SK-N-SH treated with all-trans-retinoic acid at 6 μM for 48 hours (cell line): ENCODE results near the gene PALLD.

ENCODE experiments used
- ATAC-seq: fragments of 200-7000 bp; cut with Tn5 transposase; 3 replicates; pipeline ENCODE4 v1.9.1; 2020; ENCODE audit warnings: mild to moderate bottlenecking, moderate library complexity
- BACH2 ChIP-seq: fragments of 250-450 bp; sonication (Bioruptor Pico); IDR thresholded peaks from 2 replicates; pipeline ENCODE4 v1.9.0; 2021; ENCODE audit warnings: mild to moderate bottlenecking, borderline replicate concordance
- CSDC2 ChIP-seq: fragments of 250-450 bp; sonication (Bioruptor Pico); IDR thresholded peaks from 2 replicates; pipeline ENCODE4 v1.5.0; 2020; ENCODE audit warnings: mild to moderate bottlenecking, moderate library complexity
- ESRRG ChIP-seq: fragments of 250-450 bp; sonication (Bioruptor Pico); IDR thresholded peaks from 2 replicates; pipeline ENCODE4 v1.6.1; 2021; ENCODE audit warnings: mild to moderate bottlenecking
- GLIS3 ChIP-seq: fragments of 250-450 bp; sonication (Bioruptor Pico); IDR thresholded peaks from 2 replicates; pipeline ENCODE4 v1.5.0; 2020; ENCODE audit warnings: mild to moderate bottlenecking, moderate library complexity
- ISL1 ChIP-seq: fragments of 250-450 bp; sonication (Bioruptor Pico); IDR thresholded peaks from 2 replicates; pipeline ENCODE4 v2.1.2; 2022; ENCODE audit warnings: mild to moderate bottlenecking, moderate library complexity
- OSR1 ChIP-seq: fragments of 250-450 bp; sonication (Bioruptor Pico); IDR thresholded peaks from 2 replicates; pipeline ENCODE4 v1.8.0; 2022; ENCODE audit warnings: moderate library complexity, mild to moderate bottlenecking, inconsistent platforms
- RARB ChIP-seq: fragments of 250-450 bp; sonication (Bioruptor Pico); IDR thresholded peaks from 2 replicates; pipeline ENCODE4 v1.8.0; 2021; ENCODE audit warnings: mild to moderate bottlenecking, moderate library complexity
- SNAI2 ChIP-seq: fragments of 250-450 bp; sonication (Bioruptor Pico); IDR thresholded peaks from 2 replicates; pipeline ENCODE4 v1.5.0; 2020; ENCODE audit warnings: mild to moderate bottlenecking, moderate library complexity
- TCF4 ChIP-seq: fragments of 250-450 bp; sonication (Bioruptor Pico); IDR thresholded peaks from 2 replicates; pipeline ENCODE4 v1.8.0; 2021; ENCODE audit warnings: mild to moderate bottlenecking, moderate library complexity, borderline replicate concordance
- TOX ChIP-seq: fragments of 250-450 bp; sonication (Bioruptor Pico); IDR thresholded peaks from 2 replicates; pipeline ENCODE4 v1.8.0; 2021; ENCODE audit warnings: mild to moderate bottlenecking, moderate library complexity, borderline replicate concordance
- ZC3H10 ChIP-seq: fragments of 250-450 bp; sonication (Bioruptor Pico); IDR thresholded peaks from 2 replicates; pipeline ENCODE4 v1.5.1; 2021; ENCODE audit warnings: mild to moderate bottlenecking, moderate library complexity
- ZFP3 ChIP-seq: fragments of 250-450 bp; sonication (Bioruptor Pico); IDR thresholded peaks from 2 replicates; pipeline ENCODE4 v1.5.0; 2020; ENCODE audit warnings: mild to moderate bottlenecking, moderate library complexity
- ZFP30 ChIP-seq: fragments of 450-650 bp; formaldehyde crosslinking; IDR thresholded peaks from 2 replicates; pipeline ENCODE4 v1.5.0; 2022; ENCODE audit warnings: mild to moderate bottlenecking, moderate library complexity
- ZNF70 ChIP-seq: fragments of 450-650 bp; formaldehyde crosslinking; IDR thresholded peaks from 2 replicates; pipeline ENCODE4 v1.5.0; 2020; ENCODE audit warnings: mild to moderate bottlenecking, moderate library complexity
- ZNF8 ChIP-seq: fragments of 450-650 bp; formaldehyde crosslinking; IDR thresholded peaks from 2 replicates; pipeline ENCODE4 v1.5.0; 2020; ENCODE audit warnings: mild to moderate bottlenecking, moderate library complexity
- TF ChIP-seq, protein P1 (sequence below): fragments of 250-450 bp; sonication (Bioruptor Pico); IDR thresholded peaks from 2 replicates; pipeline ENCODE4 v1.5.0; 2020; ENCODE audit warnings: mild to moderate bottlenecking, moderate library complexity
- TF ChIP-seq, protein P2 (sequence below): fragments of 250-450 bp; sonication (Bioruptor Pico); IDR thresholded peaks from 2 replicates; pipeline ENCODE4 v1.8.0; 2021; ENCODE audit warnings: low read depth, mild to moderate bottlenecking, moderate library complexity, borderline replicate concordance
- TF ChIP-seq, protein P3 (sequence below): fragments of 250-450 bp; sonication (Bioruptor Pico); IDR thresholded peaks from 2 replicates; pipeline ENCODE4 v1.5.1; 2021; ENCODE audit warnings: mild to moderate bottlenecking, moderate library complexity
- TF ChIP-seq, protein P4 (sequence below): fragments of 250-450 bp; sonication (Bioruptor Pico); IDR thresholded peaks from 2 replicates; pipeline ENCODE4 v1.5.1; 2020; ENCODE audit warnings: low read depth, mild to moderate bottlenecking, moderate library complexity

The PALLD gene

DNA sequence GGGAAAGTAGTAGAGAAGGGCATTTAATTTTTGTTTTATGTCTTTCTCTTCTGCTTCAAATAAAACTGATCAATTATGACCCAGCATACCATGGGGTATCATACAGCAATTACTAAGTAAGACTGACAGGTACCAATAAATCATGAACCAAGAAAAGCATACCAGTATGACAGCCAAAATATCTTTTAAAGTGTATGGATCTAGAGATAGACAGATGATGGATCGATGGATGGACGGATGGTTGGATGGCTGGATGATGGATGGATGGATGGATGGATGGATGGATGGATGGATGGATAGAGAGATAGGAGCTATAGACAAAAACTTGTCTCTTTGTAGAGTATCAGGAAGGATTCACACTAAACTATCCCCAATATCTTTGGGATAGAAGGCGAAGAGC is 18.0 kb upstream of the PALLD start:
- no peak for ATAC-seq
- TF ChIP-seq CSDC2 (CRISPR knock-in tag) (no peak), BACH2 (no peak), RARB (CRISPR knock-in tag) (no peak), ZNF70 (CRISPR knock-in tag) (no peak), OSR1 (CRISPR knock-in tag) (no peak), ESRRG (no peak), ZFP3 (CRISPR knock-in tag) (no peak), ZFP30 (no peak), ZNF8 (CRISPR knock-in tag) (no peak), TOX (CRISPR knock-in tag) (no peak), SNAI2 (CRISPR knock-in tag) (no peak), ZC3H10 (CRISPR knock-in tag) (no peak), GLIS3 (CRISPR knock-in tag) (no peak)
- TF ChIP-seq, protein P1, sequence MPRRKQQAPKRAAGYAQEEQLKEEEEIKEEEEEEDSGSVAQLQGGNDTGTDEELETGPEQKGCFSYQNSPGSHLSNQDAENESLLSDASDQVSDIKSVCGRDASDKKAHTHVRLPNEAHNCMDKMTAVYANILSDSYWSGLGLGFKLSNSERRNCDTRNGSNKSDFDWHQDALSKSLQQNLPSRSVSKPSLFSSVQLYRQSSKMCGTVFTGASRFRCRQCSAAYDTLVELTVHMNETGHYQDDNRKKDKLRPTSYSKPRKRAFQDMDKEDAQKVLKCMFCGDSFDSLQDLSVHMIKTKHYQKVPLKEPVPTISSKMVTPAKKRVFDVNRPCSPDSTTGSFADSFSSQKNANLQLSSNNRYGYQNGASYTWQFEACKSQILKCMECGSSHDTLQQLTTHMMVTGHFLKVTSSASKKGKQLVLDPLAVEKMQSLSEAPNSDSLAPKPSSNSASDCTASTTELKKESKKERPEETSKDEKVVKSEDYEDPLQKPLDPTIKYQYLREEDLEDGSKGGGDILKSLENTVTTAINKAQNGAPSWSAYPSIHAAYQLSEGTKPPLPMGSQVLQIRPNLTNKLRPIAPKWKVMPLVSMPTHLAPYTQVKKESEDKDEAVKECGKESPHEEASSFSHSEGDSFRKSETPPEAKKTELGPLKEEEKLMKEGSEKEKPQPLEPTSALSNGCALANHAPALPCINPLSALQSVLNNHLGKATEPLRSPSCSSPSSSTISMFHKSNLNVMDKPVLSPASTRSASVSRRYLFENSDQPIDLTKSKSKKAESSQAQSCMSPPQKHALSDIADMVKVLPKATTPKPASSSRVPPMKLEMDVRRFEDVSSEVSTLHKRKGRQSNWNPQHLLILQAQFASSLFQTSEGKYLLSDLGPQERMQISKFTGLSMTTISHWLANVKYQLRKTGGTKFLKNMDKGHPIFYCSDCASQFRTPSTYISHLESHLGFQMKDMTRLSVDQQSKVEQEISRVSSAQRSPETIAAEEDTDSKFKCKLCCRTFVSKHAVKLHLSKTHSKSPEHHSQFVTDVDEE (CRISPR knock-in tag) = no peak
- TF ChIP-seq, protein P2, sequence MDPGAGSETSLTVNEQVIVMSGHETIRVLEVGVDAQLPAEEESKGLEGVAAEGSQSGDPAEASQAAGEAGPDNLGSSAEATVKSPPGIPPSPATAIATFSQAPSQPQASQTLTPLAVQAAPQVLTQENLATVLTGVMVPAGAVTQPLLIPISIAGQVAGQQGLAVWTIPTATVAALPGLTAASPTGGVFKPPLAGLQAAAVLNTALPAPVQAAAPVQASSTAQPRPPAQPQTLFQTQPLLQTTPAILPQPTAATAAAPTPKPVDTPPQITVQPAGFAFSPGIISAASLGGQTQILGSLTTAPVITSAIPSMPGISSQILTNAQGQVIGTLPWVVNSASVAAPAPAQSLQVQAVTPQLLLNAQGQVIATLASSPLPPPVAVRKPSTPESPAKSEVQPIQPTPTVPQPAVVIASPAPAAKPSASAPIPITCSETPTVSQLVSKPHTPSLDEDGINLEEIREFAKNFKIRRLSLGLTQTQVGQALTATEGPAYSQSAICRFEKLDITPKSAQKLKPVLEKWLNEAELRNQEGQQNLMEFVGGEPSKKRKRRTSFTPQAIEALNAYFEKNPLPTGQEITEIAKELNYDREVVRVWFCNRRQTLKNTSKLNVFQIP (CRISPR knock-in tag) = no peak
- TF ChIP-seq, protein P3, sequence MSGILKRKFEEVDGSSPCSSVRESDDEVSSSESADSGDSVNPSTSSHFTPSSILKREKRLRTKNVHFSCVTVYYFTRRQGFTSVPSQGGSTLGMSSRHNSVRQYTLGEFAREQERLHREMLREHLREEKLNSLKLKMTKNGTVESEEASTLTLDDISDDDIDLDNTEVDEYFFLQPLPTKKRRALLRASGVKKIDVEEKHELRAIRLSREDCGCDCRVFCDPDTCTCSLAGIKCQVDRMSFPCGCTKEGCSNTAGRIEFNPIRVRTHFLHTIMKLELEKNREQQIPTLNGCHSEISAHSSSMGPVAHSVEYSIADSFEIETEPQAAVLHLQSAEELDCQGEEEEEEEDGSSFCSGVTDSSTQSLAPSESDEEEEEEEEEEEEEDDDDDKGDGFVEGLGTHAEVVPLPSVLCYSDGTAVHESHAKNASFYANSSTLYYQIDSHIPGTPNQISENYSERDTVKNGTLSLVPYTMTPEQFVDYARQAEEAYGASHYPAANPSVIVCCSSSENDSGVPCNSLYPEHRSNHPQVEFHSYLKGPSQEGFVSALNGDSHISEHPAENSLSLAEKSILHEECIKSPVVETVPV (CRISPR knock-in tag) = no peak
- TF ChIP-seq, protein P4, sequence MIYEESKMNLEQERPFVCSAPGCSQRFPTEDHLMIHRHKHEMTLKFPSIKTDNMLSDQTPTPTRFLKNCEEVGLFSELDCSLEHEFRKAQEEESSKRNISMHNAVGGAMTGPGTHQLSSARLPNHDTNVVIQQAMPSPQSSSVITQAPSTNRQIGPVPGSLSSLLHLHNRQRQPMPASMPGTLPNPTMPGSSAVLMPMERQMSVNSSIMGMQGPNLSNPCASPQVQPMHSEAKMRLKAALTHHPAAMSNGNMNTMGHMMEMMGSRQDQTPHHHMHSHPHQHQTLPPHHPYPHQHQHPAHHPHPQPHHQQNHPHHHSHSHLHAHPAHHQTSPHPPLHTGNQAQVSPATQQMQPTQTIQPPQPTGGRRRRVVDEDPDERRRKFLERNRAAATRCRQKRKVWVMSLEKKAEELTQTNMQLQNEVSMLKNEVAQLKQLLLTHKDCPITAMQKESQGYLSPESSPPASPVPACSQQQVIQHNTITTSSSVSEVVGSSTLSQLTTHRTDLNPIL (CRISPR knock-in tag) = no peak
- TF ChIP-seq, all 23 proteins: peak for 0

DNA sequence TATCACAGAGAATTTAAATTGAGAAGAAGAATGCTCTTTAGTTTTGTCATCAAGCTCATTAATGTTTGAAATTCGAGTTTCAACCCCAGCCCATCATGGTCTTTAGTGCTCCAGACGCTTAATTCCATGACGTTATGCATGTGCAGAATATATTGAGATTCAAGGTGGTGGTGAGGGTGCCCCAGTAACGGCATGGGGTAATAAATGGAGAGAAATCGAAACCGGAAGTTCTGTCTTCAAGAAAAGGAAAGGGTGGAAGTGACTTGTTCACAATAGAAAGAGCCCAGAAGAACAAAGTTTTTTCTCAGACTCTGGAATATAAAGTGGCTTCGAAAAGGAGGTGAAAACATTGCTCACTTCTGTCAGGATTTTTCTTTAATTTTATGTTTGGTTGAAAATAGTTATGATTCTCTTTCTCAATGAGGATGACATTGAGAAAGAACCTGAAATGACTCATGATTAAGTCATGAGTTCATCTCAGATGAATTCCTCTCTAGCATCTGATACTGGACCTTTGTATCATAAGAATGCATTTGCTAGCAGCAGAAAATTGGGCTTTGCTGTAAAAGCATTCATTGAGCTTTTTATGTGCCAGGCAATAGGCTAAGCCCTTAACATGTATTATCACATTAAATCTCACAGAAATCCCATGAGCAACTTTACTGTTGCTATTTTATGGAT is 15.8 kb upstream of the PALLD start:
- TF ChIP-seq RARB (CRISPR knock-in tag) = 0 out of 2 replicates have a peak, but pooled peaks have one; percentile 17
- no peak for TF ChIP-seq ZNF8 (CRISPR knock-in tag)
- no peak for TF ChIP-seq ZNF70 (CRISPR knock-in tag)
- TF ChIP-seq TCF4 (CRISPR knock-in tag) = no peak
- TF ChIP-seq CSDC2 (CRISPR knock-in tag) = no peak
- TF ChIP-seq ISL1 = peak; percentile 54; the same call in 1 of the 2 replicates
- TF ChIP-seq ZFP3 (CRISPR knock-in tag) = 0 out of 2 replicates have a peak, but pooled peaks have one; percentile 12
- peak; percentile 53 for ATAC-seq

DNA sequence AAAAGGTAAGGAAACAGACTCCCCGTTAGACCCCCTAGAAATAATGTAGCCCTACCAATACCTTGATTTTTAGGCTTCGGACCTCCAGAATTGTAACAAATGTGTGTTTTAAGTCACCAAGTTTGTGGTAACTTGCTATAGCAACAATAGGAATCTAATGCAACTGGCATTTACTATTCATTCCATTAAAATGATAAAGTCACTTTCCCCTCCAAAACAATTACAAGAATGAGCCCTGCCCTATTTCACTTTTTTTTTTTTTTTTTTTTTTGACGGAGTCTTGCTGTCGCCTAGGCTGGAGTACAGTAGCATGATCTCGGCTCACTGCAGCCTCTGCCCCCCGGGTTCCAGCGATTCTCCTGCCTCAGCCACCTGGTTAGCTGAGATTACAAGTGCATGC is 13.0 kb upstream of the PALLD start:
- TF ChIP-seq, protein P3 (CRISPR knock-in tag) = no peak
- peak; percentile 2; the same call in 2 of the 3 replicates for ATAC-seq

DNA sequence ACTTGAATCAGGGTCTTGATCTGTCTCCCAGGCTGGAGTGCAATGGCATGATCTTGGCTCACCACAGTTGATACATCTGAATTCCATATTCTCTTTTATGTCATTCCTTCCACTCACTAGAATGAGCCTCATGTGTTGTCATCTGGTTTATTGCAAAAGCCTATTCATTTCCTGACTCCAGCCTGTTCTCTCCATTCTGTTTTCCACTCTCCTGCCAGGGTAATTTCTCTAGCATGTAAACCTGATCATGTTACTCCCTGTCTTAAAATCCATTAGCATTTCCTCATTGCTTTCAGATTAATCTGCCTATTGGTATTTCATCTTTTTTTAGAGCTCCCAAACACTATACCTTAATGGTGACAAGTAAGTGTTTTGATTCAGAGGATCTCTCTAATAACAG is 12.2 kb upstream of the PALLD start:
- peak; percentile 48 for ATAC-seq
- TF ChIP-seq SNAI2 (CRISPR knock-in tag) (no peak), ISL1 (no peak), ESRRG (no peak)
